ENCODE measurements around the gene SLC28A1. TPM values are rescaled to one million over a fixed set of nuclear protein-coding genes. Genes with fewer than 3 reads are reported as not detected.
"Not testable (repeated sequence)": the region's sequence is repeated elsewhere in the genome, so short reads cannot be mapped to it uniquely, and the experiment has no call there.

SLC28A1 gene
- total and polyA plus RNA-seq, 4 donors, result 0.09 to 39.7 (median 18.3) TPM

- H3K4me3 ChIP-seq (ENCODE audit: low read depth in 1 of 3, low read length in 3 of 3), result peak overlapping the region; percentile 50 to 91 (median 81)
- peak overlapping the region; percentile 90 to 95 for H3K27ac ChIP-seq (ENCODE audit: low read depth in 1 of 2, low read length in 2 of 2)
- peaks cover 6 to 34% (median 22%) of the 10 kb centered on the region in 4 donors for H3K4me1 ChIP-seq (ENCODE audit: control insufficient read depth in 4 of 4, insufficient read depth in 4 of 4, low read length in 3 of 4)
- H3K27me3 ChIP-seq (ENCODE audit: control insufficient read depth in 4 of 4, insufficient read depth in 4 of 4, low read length in 3 of 4), result no peaks in the 10 kb centered on the region
- H3K36me3 ChIP-seq (ENCODE audit: control insufficient read depth in 4 of 4, insufficient read depth in 3 of 4, low read depth in 1 of 4, low read length in 3 of 4), result no peaks in the 10 kb centered on the region
- TF ChIP-seq HNF4G (IDR thresholded peaks at IDR 0.05) (no peak), HNF4A (conservative IDR thresholded peaks at IDR 0.05) (peak in 1 of 2 donors; percentile 28), RXRA (IDR thresholded peaks at IDR 0.05) (peak in 1 of 2 donors; percentile 8)
- DNase-seq (ENCODE audit: low spot score), result no peak
- WGBS, result 9% methylated on average over 4 of the region's 4 CpGs
- H3K9ac ChIP-seq (ENCODE audit: low read depth in 1 of 2, low read length in 2 of 2), result peak overlapping the region; percentile 77 to 91
- no peaks in the 10 kb centered on the region for H3K9me3 ChIP-seq (ENCODE audit: control insufficient read depth in 4 of 4, low read length in 3 of 4)
Measured at GRCh38 chr15:84983294-84983693, 98.8 kb downstream of the SLC28A1 start.

GRCh38 chr15:84983711-84984110, 99.2 kb downstream of the SLC28A1 start:
- Histone ChIP-seq H3K27ac (ENCODE audit: low read depth in 1 of 2, low read length in 2 of 2) (peak overlapping the region; percentile 90 to 95), H3K27me3 (ENCODE audit: control insufficient read depth in 4 of 4, insufficient read depth in 4 of 4, low read length in 3 of 4) (no peaks in the 10 kb centered on the region), H3K9me3 (ENCODE audit: control insufficient read depth in 4 of 4, low read length in 3 of 4) (no peaks in the 10 kb centered on the region), H3K9ac (ENCODE audit: low read depth in 1 of 2, low read length in 2 of 2) (peak overlapping the region; percentile 77 to 91), H3K4me3 (ENCODE audit: low read depth in 1 of 3, low read length in 3 of 3) (peak overlapping the region; percentile 50 to 91 (median 81)), H3K4me1 (ENCODE audit: control insufficient read depth in 4 of 4, insufficient read depth in 4 of 4, low read length in 3 of 4) (peaks cover 6 to 34% (median 22%) of the 10 kb centered on the region in 4 donors), H3K36me3 (ENCODE audit: control insufficient read depth in 4 of 4, insufficient read depth in 3 of 4, low read depth in 1 of 4, low read length in 3 of 4) (no peaks in the 10 kb centered on the region)
- 9% methylated on average over 2 of the region's 2 CpGs for WGBS
- TF ChIP-seq, protein P1, sequence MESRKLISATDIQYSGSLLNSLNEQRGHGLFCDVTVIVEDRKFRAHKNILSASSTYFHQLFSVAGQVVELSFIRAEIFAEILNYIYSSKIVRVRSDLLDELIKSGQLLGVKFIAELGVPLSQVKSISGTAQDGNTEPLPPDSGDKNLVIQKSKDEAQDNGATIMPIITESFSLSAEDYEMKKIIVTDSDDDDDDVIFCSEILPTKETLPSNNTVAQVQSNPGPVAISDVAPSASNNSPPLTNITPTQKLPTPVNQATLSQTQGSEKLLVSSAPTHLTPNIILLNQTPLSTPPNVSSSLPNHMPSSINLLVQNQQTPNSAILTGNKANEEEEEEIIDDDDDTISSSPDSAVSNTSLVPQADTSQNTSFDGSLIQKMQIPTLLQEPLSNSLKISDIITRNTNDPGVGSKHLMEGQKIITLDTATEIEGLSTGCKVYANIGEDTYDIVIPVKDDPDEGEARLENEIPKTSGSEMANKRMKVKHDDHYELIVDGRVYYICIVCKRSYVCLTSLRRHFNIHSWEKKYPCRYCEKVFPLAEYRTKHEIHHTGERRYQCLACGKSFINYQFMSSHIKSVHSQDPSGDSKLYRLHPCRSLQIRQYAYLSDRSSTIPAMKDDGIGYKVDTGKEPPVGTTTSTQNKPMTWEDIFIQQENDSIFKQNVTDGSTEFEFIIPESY (IDR thresholded peaks at IDR 0.05), result no peak
- no peak for TF ChIP-seq GABPA (IDR thresholded peaks at IDR 0.05 in 1 of 2, conservative IDR thresholded peaks at IDR 0.05 in 1 of 2)
- no peak for TF ChIP-seq JUND (IDR thresholded peaks at IDR 0.05)
- no peak for TF ChIP-seq YY1 (IDR thresholded peaks at IDR 0.05)
- TF ChIP-seq NR2F2 (IDR thresholded peaks at IDR 0.05), result no peak
- TF ChIP-seq EGR1 (IDR thresholded peaks at IDR 0.05; ENCODE audit: low read depth in 2 of 2), result no peak
- TF ChIP-seq, protein P2, sequence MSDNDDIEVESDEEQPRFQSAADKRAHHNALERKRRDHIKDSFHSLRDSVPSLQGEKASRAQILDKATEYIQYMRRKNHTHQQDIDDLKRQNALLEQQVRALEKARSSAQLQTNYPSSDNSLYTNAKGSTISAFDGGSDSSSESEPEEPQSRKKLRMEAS (IDR thresholded peaks at IDR 0.05), result no peak
- TF ChIP-seq RAD21 (IDR thresholded peaks at IDR 0.05), result no peak
- TF ChIP-seq, protein P3, sequence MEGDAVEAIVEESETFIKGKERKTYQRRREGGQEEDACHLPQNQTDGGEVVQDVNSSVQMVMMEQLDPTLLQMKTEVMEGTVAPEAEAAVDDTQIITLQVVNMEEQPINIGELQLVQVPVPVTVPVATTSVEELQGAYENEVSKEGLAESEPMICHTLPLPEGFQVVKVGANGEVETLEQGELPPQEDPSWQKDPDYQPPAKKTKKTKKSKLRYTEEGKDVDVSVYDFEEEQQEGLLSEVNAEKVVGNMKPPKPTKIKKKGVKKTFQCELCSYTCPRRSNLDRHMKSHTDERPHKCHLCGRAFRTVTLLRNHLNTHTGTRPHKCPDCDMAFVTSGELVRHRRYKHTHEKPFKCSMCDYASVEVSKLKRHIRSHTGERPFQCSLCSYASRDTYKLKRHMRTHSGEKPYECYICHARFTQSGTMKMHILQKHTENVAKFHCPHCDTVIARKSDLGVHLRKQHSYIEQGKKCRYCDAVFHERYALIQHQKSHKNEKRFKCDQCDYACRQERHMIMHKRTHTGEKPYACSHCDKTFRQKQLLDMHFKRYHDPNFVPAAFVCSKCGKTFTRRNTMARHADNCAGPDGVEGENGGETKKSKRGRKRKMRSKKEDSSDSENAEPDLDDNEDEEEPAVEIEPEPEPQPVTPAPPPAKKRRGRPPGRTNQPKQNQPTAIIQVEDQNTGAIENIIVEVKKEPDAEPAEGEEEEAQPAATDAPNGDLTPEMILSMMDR (IDR thresholded peaks at IDR 0.05; ENCODE audit: low read depth, low read length, missing input control), result no peak
- no peak for TF ChIP-seq HNF4G (IDR thresholded peaks at IDR 0.05)
- TF ChIP-seq RXRA (IDR thresholded peaks at IDR 0.05), result no peak
- TF ChIP-seq ATF3 (IDR thresholded peaks at IDR 0.05), result no peak
- no peak for TF ChIP-seq HNF4A (conservative IDR thresholded peaks at IDR 0.05)
- TF ChIP-seq TAF1 (conservative IDR thresholded peaks at IDR 0.05), result no peak
- TF ChIP-seq FOXA2 (IDR thresholded peaks at IDR 0.05), result no peak
- no peak for DNase-seq (ENCODE audit: low spot score)

DNA sequence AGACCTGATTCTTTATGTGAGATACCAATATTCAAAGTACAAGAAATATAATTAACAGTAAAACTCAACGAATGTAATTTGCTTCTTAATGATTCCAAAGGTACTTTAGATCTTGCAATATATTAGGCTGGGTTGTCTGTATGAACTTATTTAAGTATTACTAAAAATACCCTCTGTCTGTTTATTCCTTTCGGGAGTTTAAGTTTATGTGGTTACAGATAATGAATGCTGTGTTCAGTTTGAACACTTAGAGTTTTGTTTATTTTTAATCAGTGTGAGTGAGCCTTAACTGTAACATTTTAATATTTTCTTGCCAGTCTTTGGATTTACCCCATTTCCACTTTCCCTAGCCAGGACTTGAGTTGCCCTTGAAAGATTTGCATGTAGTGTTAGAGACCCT, 100.7 kb downstream of the SLC28A1 start:
- H3K27ac ChIP-seq (ENCODE audit: low read depth in 1 of 2, low read length in 2 of 2), result no peak overlapping the region
- no peak overlapping the region for H3K9ac ChIP-seq (ENCODE audit: low read depth in 1 of 2, low read length in 2 of 2)
- H3K36me3 ChIP-seq (ENCODE audit: control insufficient read depth in 4 of 4, insufficient read depth in 3 of 4, low read depth in 1 of 4, low read length in 3 of 4), result no peaks in the 10 kb centered on the region
- H3K4me3 ChIP-seq (ENCODE audit: low read depth in 1 of 3, low read length in 3 of 3), result no peak overlapping the region
- 68% methylated on average over 2 of the region's 2 CpGs for WGBS
- TF ChIP-seq JUND (IDR thresholded peaks at IDR 0.05), result no peak
- TF ChIP-seq FOXA2 (IDR thresholded peaks at IDR 0.05), result no peak
- no peak for TF ChIP-seq RXRA (IDR thresholded peaks at IDR 0.05)
- no peak for TF ChIP-seq GABPA (IDR thresholded peaks at IDR 0.05 in 1 of 2, conservative IDR thresholded peaks at IDR 0.05 in 1 of 2)
- no peak for TF ChIP-seq YY1 (IDR thresholded peaks at IDR 0.05)
- TF ChIP-seq ATF3 (IDR thresholded peaks at IDR 0.05), result no peak
- TF ChIP-seq EGR1 (IDR thresholded peaks at IDR 0.05; ENCODE audit: low read depth in 2 of 2), result no peak
- no peak for TF ChIP-seq RAD21 (IDR thresholded peaks at IDR 0.05)
- TF ChIP-seq SP1 (IDR thresholded peaks at IDR 0.05), result no peak
- no peaks in the 10 kb centered on the region for H3K27me3 ChIP-seq (ENCODE audit: control insufficient read depth in 4 of 4, insufficient read depth in 4 of 4, low read length in 3 of 4)
- no peak for DNase-seq (ENCODE audit: low spot score)
- no peaks in the 10 kb centered on the region for H3K9me3 ChIP-seq (ENCODE audit: control insufficient read depth in 4 of 4, low read length in 3 of 4)
- H3K4me1 ChIP-seq (ENCODE audit: control insufficient read depth in 4 of 4, insufficient read depth in 4 of 4, low read length in 3 of 4), result peaks cover 3 to 26% (median 17%) of the 10 kb centered on the region in 4 donors

GRCh38 chr15:84987351-84987750, 102.9 kb downstream of the SLC28A1 start:
- 98% methylated on average over 9 of the region's 9 CpGs for WGBS
- H3K4me3 ChIP-seq (ENCODE audit: low read depth in 1 of 3, low read length in 3 of 3); DNase-seq (ENCODE audit: low spot score); H3K36me3 ChIP-seq (ENCODE audit: control insufficient read depth in 4 of 4, insufficient read depth in 3 of 4, low read depth in 1 of 4, low read length in 3 of 4); H3K27me3 ChIP-seq (ENCODE audit: control insufficient read depth in 4 of 4, insufficient read depth in 4 of 4, low read length in 3 of 4); H3K9ac ChIP-seq (ENCODE audit: low read depth in 1 of 2, low read length in 2 of 2); H3K9me3 ChIP-seq (ENCODE audit: control insufficient read depth in 4 of 4, low read length in 3 of 4); H3K27ac ChIP-seq (ENCODE audit: low read depth in 1 of 2, low read length in 2 of 2): not testable (repeated sequence)
- H3K4me1 ChIP-seq (ENCODE audit: control insufficient read depth in 4 of 4, insufficient read depth in 4 of 4, low read length in 3 of 4), result peaks cover 5 to 33% (median 19%) of the 10 kb centered on the region in 4 donors
